ENCODE results near the gene IRF9.

The IRF9 gene, protein sequence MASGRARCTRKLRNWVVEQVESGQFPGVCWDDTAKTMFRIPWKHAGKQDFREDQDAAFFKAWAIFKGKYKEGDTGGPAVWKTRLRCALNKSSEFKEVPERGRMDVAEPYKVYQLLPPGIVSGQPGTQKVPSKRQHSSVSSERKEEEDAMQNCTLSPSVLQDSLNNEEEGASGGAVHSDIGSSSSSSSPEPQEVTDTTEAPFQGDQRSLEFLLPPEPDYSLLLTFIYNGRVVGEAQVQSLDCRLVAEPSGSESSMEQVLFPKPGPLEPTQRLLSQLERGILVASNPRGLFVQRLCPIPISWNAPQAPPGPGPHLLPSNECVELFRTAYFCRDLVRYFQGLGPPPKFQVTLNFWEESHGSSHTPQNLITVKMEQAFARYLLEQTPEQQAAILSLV

DNA sequence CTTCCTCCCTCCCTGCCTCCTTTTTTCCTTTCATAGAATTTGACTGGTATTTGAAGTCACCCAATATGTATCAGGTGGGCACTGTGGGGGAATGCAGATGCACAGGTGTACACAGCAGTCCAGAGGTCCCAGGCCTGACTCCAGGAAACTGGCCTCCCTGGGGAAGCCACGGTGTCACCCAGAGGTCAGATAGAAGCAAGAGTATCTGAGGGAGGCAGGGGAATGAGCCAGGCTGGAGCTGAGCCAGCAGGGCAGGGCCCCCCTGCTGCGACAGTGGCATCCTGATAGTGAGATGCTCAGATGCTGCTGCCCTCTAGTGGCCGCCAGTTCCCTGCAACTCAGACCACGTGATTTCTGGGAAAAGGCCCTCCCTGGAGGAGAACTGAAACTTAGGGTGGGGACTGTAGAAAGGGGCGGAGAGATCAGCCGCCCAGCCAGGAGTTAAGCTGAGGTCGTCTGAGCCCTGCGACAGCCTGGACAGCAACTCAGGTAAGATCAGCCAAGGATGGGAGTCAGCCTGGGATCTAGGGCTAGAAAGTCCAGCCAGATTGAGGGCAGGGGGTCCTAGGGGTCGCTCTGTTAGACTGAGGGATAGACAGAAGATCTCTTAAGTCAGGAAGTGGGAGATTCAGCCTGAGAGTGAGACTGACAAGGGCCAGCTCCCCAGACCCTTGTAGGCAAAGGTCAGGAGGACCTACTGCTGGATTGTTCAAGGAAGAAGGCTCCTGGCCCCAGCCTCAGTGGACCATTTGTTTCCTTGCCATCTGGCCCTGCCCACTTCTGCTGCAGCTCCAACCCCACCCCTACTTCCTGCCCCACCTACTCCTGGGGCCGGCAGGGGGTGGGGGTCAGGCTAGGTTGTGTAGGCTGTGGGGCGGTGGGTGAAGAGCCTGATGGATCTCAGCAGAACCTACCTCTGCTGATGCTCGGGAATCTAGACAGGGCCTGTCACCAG lies at the start of gene IRF9:
Gene IRF9 (plus strand): TSS at position 416 of the 955 bp plus-strand sequence. CDS start 880 bp downstream, outside the sequence.
- peak; percentile 97 for DNase-seq (ENCODE audit: low spot score)

DNA sequence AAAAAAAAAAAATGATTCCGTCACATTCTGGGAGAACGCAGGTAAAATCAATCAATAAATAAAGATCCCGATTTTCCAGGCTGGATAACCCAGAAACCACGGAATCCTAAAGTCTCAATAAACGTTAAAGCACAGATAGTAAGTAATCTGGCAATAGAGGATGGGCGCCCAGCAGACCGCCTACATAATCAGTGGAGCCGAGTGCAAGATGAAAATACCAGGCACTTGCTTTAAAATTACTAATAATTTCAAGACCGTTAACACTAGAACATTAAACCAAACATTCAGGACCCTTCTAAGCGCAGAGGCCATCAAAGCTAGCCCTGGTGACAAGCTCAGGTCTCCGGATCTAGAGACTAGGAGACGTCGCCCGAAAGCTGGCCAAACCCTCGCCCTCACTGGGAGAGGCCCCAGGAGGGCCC lies 47.7 kb upstream of the IRF9 start:
- DNase-seq (ENCODE audit: low spot score), result no peak

DNA sequence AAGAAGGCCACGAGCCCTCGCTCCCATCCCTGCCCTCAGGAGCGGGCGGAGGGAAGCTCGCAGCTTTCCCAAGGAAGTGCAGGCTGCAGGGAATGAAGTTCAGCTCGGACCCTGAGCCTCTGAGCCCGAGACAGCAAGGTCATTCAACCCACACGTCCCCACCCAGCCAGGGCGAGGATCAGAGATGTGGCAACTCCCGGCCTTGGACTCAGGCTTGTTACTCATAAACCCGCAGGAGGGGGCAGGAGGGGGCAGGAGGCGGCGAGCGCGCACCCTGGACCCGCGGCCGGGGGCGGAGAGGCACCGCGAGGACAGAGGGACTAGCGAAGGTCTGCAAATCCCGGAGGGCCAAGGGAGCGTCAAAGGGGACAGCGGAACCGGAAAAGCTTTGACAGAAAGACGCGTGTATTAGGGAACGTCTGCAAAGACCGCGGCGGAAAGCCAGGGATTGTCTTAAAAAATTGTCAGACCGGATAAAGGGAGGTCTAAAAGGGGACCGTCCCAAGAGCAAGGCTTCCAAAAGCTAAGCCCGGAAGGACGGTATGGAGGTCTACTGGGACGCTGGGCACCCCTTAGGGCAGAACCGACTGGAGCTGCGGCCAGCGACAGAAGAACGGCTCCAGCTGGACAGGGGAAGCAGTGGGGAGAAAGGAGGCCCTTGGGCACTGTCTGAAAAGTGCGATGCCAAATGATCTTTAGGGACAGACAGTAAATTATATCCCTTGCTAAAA lies 47.1 kb upstream of the IRF9 start:
- DNase-seq (ENCODE audit: low spot score), result peak; percentile 88

DNA sequence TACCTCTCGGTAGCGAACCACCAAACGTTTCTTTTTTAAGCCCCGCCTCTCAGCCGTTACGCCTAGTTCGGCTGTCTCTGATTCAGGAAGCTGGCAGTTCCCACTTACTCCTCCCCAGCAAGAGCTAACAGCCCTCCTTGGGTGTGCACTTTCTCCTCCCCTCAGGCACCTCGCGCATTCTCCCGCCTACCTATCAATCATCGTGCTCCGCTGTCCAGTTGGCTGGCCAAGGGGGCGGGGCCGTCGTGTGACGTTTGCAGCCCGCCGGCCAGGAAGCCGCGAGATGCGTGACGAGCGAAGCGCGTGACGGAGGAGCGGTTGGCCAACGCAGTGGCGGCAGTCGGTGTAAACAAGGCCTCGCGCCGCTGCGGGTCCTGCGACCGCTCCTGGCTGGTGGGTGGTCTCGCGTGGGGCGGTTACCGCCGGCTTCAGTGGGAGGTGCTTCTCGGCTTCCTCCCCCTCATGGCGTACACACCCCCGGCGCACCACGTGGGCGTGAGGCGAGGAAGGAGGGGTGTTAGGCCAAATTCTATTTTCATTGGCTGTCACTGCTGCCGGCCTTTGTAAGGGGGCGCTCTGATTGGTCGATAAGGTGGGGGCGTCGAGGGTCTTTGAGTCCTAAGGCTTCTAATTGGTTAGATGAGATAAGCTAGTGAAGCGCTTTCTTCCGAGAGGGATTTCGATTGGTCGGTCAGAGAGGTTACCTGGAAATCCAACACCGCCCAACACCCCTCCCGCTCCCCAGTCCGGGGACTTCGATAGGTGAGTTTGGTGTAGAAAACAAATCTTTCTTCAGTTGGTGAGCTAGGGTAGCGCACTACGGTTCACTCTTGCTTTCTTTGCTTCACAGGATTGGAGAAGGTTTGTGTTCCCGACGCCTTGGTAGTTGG lies 46.3 kb upstream of the IRF9 start, which contains the start of the genes DCAF11 and NRL:
Gene DCAF11 (plus strand): TSS at position 246 of the 890 bp plus-strand sequence. CDS start 818 bp downstream, outside the sequence.
Gene NRL (minus strand): TSS at position 418 of the 890 bp plus-strand sequence. CDS start 32,101 bp downstream, outside the sequence.
- peak; percentile 99 for DNase-seq (ENCODE audit: low spot score)

DNA sequence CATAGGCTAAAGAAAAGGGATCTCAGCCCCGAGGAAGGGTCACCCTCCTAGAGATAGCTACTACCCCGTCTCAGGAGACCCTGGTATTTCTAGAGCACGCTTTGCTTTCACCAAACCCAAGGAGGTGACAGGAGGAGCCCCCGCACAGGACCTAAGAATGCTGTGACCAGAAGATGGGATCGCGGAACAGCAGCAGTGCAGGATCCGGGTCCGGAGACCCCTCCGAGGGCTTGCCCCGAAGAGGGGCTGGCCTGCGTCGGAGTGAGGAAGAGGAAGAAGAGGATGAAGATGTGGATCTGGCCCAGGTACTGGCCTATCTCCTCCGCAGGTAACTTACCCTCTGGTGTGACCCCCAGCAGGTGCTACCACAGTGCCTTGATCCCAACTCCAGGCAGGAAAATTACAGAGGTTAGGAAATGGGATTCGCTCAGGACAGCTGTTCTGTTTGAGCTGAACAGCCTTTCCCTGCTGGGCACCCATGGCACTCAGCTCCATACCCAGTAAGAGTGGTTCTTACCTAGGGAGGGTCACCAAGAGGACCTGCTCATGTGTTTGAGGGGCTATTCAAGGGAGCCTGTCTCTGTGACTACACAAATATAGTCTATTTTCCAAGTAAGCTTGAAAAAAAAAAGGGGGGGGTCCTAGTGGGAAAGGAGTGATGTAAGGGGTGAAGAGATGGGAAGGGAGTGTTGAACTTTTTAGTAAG lies 45.5 kb upstream of the IRF9 start:
- DNase-seq (ENCODE audit: low spot score), result no peak

DNA sequence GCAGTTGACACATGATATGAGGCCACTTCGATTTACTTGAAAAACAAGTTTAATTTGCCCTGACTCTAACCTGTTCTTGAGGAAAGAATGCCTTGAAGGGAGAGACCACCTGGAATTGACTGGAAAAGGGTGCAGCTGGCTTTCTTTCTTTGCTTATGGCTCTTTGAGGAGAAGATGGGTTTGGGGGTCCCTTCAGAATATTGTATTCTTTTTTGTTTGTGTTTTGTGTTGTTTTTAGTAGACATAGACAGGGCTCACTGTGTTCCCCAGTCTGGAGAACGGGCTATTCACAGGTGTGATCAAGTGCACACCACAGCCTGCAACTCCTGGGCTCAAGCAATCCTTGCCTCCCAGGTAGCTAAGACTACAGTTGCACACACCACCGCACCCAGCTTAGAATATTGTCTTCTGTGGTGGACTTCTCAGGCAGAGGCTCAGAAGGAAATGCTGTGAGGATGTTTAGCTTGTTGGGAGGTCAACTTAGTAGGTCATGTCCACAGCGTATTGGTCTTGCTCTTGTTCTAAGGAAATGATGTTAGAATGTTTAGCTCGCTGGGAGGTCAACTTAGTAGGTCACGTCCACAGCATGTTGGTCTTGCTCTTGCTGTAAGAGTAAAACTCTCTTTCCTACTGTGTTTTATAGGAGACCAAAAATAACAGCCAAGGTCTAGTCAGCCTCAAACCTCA lies 44.8 kb upstream of the IRF9 start:
- no peak for DNase-seq (ENCODE audit: low spot score)

DNA sequence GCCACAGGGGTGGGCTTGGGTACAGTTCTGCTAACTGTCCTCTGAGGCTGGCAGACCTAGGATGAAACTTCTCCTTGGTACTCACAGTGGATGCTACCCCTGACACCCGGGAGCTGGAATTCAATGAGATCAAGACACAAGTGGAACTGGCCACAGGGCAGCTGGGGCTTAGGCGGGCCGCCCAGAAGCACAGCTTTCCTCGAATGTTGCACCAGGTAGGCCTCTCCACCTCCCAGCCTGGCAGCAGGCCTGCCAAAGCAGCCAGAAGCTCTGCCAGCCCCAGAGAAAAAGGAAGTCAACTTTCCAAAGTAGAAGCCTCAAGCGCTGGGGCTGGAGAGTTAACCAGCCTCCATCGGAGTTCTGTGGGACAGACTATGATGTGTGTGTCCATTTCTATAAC lies 43.9 kb upstream of the IRF9 start:
- no peak for DNase-seq (ENCODE audit: low spot score)

DNA sequence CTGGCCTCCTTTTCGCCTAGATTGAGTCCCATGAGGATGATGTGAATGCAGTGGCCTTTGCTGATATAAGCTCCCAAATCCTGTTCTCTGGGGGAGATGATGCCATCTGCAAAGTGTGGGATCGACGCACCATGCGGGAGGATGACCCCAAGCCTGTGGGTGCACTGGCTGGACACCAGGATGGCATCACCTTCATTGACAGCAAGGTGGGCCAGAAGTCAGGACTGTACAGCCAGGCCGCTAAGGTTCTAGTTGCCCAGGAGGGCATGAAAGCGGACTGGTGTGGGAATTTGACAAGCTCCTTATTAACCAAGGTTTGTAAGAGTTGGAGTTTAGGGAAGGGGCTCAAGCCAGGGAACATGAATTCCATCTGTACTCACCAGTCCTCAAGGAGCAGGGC lies 41.4 kb upstream of the IRF9 start:
- no peak for DNase-seq (ENCODE audit: low spot score)

DNA sequence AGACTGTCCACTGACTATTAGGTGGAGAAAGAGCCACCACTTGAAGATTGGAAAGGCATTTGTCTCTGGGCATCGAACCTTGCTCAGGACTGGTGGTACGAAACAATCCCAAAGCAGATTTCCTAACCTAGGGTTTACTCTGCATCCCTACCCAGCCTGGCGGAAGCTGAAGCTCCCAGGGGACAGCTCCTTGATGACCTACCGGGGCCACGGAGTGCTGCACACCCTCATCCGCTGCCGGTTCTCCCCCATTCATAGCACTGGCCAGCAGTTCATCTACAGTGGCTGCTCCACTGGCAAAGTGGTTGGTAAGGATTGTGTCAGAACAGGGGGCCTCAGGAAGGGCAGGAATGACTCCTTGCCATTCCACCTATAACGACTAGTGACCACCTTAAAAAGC lies 39.9 kb upstream of the IRF9 start:
- no peak for DNase-seq (ENCODE audit: low spot score)

DNA sequence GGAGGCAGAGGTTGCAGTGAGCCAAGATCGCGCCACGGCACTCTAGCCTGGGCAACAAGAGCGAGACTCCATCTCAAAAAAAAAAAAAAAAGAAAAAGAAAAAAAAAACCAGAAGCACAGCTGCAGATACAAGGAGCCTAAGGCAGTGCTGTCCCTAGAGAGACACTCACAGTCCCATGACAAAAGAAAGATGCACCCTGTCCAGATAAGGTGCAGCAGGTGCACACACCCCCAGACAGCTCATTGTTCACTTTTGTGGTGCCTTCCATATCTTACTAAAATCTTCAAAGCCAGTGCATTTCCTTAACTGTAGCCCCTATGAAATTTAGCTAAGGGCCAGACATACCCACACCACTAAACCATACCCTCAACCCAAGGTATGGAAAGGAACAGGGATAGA lies 38.6 kb upstream of the IRF9 start:
- no peak for DNase-seq (ENCODE audit: low spot score)

DNA sequence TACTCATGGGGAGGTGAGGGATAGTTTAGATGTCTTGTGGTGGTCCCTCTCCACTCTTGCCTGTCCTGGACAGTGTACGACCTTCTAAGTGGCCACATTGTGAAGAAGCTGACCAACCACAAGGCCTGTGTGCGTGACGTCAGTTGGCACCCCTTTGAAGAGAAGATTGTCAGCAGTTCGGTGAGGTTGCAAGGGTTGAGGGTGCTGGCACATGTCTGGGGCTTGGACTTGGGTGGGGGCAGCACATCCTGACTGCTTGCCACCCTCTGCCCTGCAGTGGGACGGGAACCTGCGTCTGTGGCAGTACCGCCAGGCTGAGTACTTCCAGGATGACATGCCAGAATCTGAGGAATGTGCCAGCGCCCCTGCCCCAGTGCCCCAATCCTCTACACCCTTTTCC lies 38.2 kb upstream of the IRF9 start:
- DNase-seq (ENCODE audit: low spot score), result no peak

DNA sequence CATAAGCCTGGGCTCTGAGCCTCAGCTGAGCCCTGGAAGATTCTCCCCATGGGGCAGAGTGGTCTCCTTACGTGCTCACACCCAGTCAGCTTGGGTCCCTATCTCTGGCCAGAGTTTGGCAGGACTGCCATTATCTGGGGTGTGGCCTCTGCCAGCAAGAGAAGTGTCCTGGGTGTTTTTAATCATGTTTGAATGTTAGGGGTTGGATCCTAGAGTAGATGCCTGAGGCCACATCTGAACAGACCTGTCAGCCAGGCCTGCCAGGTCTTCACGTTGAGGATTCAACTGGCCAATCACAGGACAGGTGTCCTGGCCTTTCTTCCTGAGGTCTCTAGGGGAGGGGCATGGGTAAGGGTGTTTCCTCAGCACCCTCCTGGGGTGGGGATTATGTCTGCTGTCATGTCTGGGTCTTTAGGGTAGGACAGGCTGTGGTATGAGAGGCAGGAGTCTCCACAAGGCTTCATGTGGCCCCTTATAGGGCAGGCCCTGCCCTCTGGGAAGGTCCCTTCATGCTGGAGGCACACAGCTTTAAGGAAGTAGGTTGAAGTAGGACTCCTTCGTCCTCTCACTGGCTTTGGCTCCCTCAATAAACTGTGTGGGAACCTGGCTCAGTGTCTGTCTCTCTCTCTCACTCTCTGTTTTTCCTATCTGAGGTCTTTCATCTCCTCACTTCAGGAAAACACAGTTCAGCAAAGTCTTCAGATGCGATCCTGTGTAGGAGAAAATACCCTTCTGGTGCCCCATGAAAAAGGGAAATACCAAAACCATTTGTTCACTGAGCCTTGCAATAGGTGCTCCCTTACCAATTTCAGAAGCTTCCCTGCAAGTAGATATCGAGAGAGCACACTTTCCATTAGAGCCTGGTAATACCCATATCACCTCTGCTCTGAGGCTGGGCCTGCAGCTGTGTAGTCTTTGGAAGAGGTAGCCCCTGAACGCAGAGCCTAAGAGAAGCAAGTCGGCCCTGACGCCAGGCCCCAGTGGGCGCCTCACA lies 37.3 kb upstream of the IRF9 start:
- no peak for DNase-seq (ENCODE audit: low spot score)

DNA sequence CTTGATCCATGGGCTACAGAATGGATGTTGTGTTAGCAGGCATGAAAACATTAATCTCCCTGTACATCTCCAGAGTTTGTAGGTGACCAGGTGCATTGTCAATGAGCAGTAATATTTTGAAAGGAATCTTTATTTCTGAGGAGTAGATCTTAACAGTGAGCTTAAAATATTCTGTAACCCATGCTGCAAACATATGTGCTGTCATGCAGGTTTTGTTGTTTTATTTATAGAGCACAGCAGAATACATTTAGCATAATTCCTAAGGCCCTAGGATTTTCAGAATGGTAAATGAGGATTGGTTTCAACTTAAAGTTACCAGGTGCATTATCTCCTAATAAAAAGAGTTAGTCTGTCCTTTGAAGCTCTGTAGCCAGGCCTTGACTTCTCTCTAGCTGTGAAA lies 34.1 kb upstream of the IRF9 start:
- DNase-seq (ENCODE audit: low spot score), result no peak

DNA sequence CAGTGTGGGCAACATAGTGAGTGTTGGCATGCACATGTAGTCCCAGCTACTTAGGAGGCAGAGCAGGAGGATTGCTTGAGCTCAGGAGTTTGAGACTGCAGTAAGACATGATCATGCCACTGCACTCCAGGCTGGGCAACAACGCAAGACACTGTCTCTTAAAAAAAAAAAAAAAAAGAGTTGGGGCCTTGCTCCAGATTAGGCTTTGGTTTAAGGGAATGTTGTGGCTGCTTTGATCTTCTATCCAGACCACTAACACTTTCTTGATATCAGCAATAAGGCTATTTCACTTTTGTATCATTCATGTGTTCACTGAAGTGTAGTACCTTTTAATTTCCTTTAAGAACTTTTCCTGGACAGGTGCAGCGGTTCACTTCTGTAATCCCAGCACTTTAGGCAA lies 33.4 kb upstream of the IRF9 start:
- DNase-seq (ENCODE audit: low spot score), result no peak

DNA sequence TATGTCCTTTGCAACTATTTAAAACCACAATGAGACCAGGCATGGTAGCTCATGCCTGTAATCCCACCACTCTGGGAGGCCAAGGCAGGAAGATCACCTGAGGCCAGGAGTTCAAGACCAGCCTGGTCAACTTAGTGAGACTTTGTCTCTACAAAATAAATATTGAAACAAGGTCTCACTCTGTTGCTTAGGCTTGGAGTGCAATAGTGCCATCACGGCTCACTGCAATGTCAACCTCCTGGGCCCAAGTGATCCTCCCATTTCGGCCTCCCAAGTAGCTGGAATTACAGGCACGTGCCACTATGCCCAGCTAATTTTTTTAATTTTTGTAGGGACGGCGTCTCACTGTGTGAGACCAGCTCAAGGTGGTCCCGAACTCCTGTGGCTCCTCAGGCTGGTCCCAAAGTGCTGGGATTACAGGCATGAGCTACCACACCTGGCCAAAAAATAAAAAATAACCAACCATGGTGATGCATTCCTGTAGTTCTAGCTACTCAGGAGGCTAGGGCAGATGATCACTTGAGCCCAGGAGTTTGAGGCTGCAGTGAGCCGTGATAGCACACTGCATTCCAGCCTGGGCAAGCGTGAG lies 31.6 kb upstream of the IRF9 start:
- no peak for DNase-seq (ENCODE audit: low spot score)

DNA sequence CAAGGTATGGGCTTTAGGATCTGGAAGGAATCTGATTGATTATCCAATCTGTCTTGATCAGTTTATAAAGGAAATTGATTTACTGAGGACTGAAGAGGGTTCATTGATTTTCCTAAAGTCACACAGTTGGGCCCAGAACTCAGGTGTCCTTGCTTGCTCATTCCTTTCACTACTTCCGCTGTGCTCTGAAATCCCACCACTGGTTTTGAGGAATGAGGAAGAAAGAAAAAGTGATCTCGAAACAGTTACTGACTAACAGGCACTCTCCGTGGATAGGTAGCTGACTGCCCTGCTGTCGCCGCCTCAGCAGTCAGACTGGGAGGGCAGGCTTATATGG lies 30.7 kb upstream of the IRF9 start, which contains the start of gene FITM1:
Gene FITM1 (plus strand): TSS at position 280 of the 337 bp plus-strand sequence. CDS start 905 bp downstream, outside the sequence.
- no peak for DNase-seq (ENCODE audit: low spot score)

DNA sequence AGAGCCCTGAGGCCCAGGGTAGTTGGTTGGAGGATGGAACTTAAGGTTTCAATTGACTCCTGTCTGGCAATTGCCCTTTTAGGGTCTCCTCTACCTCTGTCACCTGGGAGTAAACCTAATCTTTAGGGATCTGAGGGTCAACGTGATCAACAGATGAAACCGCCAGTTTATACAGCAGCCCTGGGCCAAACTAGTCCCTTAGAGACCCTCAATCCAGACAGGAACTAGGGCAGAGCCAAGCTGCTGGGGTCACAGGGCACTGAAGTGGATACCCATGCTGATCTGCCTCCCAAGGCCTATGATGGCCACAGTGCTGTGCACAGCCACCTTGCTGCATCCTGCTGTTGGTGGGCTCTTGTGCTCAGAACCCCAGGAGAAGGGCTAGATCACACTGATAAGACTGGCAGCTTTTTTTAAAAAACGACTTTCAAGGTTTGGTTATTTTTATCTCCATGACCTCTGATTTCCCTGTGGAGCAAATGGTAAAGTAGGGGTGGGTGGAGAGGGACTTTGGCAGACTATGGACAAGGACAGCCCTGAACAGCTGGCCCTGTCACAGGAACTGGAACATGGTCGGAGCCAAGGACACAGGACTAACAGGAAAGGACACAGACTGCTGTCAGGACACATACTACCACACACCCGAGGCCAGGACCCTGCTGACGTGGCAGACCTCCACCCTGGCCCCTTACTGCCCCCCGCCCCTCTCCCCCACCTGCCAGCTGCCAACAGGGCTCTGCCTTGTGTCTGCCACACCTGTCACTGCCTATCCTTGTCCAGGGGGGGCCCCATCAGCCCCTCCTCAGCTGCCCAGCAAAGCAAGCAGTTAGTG lies 30.1 kb upstream of the IRF9 start:
- no peak for DNase-seq (ENCODE audit: low spot score)
